Upper lobe of right lung (tissue), 1 donor: Measurements from ENCODE around the gene SH3TC1. TPM values are rescaled to one million over a fixed set of nuclear protein-coding genes. Genes with fewer than 3 reads are reported as not detected.

Experiments
- ATAC-seq: fragments of 200-7000 bp; cut with Tn5 transposase; one replicate; pipeline ENCODE4 v1.9.1; 2020; ENCODE audit warnings: mild to moderate bottlenecking, moderate library complexity
- DNase-seq: peaks from one replicate; pipeline ENCODE4 v3.0.0-alpha.2; 2020
- H3K27ac ChIP-seq: fragments of 200-600 bp; one replicate; pipeline ENCODE4 v1.8.0; 2022
- H3K27me3 ChIP-seq: fragments of 200-600 bp; one replicate; pipeline ENCODE4 v1.8.0; 2022; ENCODE audit warnings: mild to moderate bottlenecking
- H3K36me3 ChIP-seq: fragments of 200-600 bp; one replicate; pipeline ENCODE4 v1.8.0; 2022
- H3K4me1 ChIP-seq: fragments of 200-600 bp; one replicate; pipeline ENCODE4 v1.8.0; 2022
- H3K4me3 ChIP-seq: fragments of 200-600 bp; one replicate; pipeline ENCODE4 v1.8.0; 2022; ENCODE audit warnings: mild to moderate bottlenecking
- H3K9me3 ChIP-seq: fragments of 200-600 bp; one replicate; pipeline ENCODE4 v1.8.0; 2022
- intact Hi-C: fragments of 100-400 bp; cut with DNase I; formaldehyde crosslinking; loops from one replicate; pipeline ENCODE4 v1.11.0; 2022
- total RNA-seq: library from RNA; stranded (reverse); fragmentation: NEBNext Ultra II Directional; extraction: Animal tissue kit (Norgen Biotek cat#: 25700); gene quantifications from one replicate; pipeline ENCODE4 v1.2.1, GENCODE V29; 2021
- TF ChIP-seq, protein P1 (sequence below): fragments of 200-600 bp; IDR thresholded peaks from one replicate; pipeline ENCODE4 v1.8.0; 2022; ENCODE audit warnings: antibody characterized with exemption
- donor health status: DM: no; HTN: yes; CAD: no; lungs with severe emphysema.

The SH3TC1 gene
- total RNA-seq, 1 donor from 2014 or later = 71.7 TPM

DNA sequence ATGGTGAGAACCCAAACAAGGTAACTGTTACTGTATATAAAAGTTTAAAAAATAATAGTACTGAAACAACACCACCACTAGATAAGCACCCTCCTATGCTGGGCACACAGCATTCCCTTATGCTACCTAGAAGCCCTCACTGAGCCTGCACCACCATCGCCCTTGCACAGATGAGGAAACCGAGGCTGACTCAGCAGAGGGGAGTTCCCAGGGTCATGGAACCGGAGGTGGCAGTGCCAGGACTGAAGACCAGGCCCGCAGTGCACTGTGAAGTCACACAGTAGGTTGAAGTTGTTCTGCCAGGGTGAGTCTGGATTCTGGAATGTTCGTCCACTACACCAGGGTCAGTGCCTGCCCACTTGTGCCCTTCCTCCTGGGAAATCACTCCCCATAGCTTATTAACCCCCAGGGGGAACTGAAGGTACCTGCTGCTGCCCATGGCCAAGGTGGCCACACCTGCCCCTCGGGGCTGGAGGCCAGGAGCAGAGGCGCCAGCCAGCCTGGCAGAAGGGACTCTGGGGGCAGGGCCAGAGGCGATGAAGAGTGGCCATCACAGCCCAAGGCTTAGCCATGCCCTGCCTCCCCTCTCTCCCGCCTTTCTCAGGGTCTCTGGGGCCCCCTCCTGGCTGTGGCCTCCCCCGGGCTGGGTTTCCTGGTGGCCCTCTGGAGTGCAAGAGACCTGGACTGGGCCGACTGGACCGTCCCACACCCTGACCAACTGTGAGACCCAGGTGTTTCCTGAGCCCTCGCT is 25.4 kb upstream of the SH3TC1 start:
- TF ChIP-seq, protein P1, sequence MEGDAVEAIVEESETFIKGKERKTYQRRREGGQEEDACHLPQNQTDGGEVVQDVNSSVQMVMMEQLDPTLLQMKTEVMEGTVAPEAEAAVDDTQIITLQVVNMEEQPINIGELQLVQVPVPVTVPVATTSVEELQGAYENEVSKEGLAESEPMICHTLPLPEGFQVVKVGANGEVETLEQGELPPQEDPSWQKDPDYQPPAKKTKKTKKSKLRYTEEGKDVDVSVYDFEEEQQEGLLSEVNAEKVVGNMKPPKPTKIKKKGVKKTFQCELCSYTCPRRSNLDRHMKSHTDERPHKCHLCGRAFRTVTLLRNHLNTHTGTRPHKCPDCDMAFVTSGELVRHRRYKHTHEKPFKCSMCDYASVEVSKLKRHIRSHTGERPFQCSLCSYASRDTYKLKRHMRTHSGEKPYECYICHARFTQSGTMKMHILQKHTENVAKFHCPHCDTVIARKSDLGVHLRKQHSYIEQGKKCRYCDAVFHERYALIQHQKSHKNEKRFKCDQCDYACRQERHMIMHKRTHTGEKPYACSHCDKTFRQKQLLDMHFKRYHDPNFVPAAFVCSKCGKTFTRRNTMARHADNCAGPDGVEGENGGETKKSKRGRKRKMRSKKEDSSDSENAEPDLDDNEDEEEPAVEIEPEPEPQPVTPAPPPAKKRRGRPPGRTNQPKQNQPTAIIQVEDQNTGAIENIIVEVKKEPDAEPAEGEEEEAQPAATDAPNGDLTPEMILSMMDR = no peak
- Histone ChIP-seq H3K4me3 (no peak overlapping the region), H3K9me3 (peaks cover 2% of the 10 kb centered on the region), H3K27me3 (no peaks in the 10 kb centered on the region), H3K4me1 (no peaks in the 10 kb centered on the region), H3K27ac (no peak overlapping the region), H3K36me3 (no peaks in the 10 kb centered on the region)
- ATAC-seq (no peak), DNase-seq (peak; percentile 59)
- intact Hi-C loops = no loop called here

DNA sequence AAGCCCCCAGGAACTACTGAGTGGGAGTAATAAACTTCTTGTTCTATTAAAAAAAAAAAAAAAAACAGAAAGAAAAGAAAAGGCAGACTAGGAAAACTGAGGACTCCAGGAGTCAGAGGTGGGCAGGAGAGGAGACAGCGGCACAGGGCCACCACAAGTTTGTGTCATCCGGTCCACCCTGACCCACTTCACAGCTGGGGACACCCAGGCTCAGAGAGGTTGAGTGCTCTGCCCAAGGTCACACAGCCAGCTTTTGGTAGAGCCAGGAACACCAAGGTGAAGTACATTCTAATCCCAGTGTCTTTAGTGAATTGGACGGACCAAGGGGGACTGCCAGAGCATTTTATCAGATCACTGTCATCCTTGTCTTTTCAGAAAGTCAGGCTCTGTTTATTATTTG is 24.1 kb upstream of the SH3TC1 start:
- Histone ChIP-seq H3K4me1 (no peaks in the 10 kb centered on the region), H3K27me3 (no peaks in the 10 kb centered on the region), H3K36me3 (no peaks in the 10 kb centered on the region), H3K27ac (no peak overlapping the region), H3K4me3 (no peak overlapping the region), H3K9me3 (no peaks in the 10 kb centered on the region)
- intact Hi-C loops = no loop called here
- DNase-seq (no peak), ATAC-seq (no peak)
- TF ChIP-seq, protein P1 = no peak

DNA sequence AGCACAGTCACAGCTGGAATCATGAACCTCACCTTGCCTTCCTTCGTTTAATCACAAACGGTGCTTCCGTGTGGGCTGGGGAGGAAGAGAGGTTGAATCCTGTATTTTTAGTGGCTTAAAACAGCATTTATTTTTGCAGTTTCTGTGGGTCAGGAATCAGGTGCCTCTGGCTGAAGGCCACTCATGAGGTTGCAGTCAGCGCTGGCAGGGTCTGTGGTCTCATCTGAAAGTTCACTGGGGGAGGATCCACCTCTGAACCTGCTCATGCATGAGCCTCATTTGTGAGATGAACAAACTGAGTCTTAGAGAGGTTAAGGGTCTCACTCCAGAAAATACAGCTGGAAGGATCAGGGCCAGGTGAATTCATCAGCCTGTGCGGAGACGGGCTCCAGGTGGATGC is 23.4 kb upstream of the SH3TC1 start:
- H3K27me3 ChIP-seq = no peaks in the 10 kb centered on the region
- intact Hi-C loops = no loop called here
- H3K27ac ChIP-seq = no peak overlapping the region
- H3K36me3 ChIP-seq = no peaks in the 10 kb centered on the region
- no peaks in the 10 kb centered on the region for H3K9me3 ChIP-seq
- H3K4me3 ChIP-seq = no peak overlapping the region
- ATAC-seq (no peak), DNase-seq (no peak)
- no peaks in the 10 kb centered on the region for H3K4me1 ChIP-seq
- TF ChIP-seq, protein P1 = no peak

DNA sequence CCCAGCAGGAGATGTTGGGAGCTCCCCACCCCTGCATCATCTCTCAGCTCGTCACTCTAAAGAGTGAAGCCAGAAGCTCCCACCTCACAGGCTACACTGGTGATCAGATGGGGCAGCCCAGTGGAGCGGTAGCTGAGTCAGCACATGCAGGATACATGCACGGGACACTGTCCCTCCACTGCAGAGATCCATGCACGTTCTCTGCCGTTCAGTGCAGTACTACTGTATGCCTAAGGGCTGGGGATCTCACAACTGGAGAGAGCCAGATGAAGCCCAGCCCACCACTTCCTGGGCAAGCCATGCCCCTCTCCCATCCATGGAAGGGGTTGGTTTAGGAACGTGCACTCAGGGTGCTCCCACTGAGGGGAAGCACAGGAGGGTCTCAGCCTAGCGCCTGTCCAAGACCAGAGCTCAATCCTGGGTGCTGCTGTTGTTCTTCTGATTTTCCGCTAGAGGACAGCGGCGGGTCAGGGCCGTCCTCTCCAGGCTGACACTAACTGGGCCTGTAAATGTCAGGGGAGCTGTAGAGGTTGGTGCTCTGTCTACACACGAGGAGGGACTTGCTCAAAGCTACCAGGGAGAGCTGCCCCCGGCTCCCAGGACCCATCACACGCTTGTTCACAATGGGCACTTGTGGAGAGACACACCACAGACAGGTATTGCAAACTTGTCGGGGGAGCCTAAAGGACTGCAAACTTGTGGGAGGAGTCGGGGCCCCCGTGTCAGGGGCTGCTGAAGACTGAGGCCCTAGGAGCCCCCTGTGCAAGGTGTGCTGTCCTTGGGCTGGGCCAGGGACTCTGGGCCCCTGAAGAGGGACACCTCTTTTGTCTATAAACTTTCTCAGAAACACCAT is 22.3 kb upstream of the SH3TC1 start:
- intact Hi-C loops = no loop called here
- ATAC-seq = peak; percentile 88

DNA sequence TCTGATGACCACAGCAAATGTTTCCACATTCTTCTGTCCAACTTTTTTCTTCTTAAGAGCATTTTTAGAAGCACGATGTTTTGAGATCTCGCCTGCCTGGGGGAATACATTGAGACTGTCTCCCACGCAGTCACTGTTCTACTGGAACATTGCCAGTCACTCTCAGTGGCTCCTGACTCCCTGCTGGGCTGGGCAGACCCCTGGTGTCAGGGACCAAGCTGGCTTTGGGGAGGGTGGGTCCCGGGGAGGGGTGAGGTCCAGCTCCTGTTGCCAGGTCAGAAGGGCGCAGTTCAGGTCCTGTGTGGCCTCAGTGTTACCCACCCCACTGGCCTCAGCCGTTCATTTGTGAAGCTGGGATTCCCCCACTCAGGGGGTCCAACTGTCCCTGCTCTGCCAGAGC is 21.5 kb upstream of the SH3TC1 start:
- intact Hi-C loops = no loop called here
- TF ChIP-seq, protein P1 = no peak
- Histone ChIP-seq H3K9me3 (no peaks in the 10 kb centered on the region), H3K36me3 (no peaks in the 10 kb centered on the region), H3K27ac (no peak overlapping the region), H3K4me1 (peaks cover 14% of the 10 kb centered on the region), H3K27me3 (no peaks in the 10 kb centered on the region), H3K4me3 (no peak overlapping the region)
- DNase-seq (peak; percentile 54), ATAC-seq (no peak)

More for the DNA sequence above, 22.3 kb upstream of the SH3TC1 start:
- TF ChIP-seq, protein P1 = peak; percentile 89
- Histone ChIP-seq H3K9me3 (no peaks in the 10 kb centered on the region), H3K27ac (no peak overlapping the region), H3K4me3 (no peak overlapping the region), H3K4me1 (peaks cover 7% of the 10 kb centered on the region), H3K36me3 (no peaks in the 10 kb centered on the region), H3K27me3 (no peaks in the 10 kb centered on the region)
- peak; percentile 68 for DNase-seq
